ENCODE measurements around the gene NRCAM.

Gene NRCAM

GRCh38 chr7:108170251-108170650 is 286.0 kb downstream of the NRCAM start:
- DNase-seq (ENCODE audit: low spot score) = no peak
- TF ChIP-seq CTCF (IDR thresholded peaks at IDR 0.05; ENCODE audit: borderline replicate concordance, control extremely low read depth, extremely low read depth, insufficient read depth, missing control alignments) = no peak
- in situ Hi-C loops (cut with MboI; ENCODE audit: low sequenced_read_pairs, unreplicated experiment) = no loop called here

DNA sequence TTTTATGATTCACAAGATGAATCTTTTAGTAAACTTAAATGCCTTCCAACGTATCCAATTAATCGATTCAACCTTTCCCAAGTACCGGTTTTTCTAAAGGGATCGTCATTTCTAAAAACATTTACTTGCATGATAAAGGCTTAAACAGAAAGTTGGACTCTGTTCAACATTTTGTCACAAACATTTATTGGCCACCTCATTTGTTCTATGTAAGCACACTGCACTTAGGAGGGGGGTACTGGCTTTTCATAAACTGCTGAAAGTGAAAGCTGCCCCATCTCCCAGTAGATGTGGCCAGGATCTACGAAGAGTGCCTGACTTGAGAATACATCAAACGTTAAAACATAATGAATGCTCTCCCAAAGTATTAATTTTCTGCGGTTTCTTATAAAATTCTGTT is 288.8 kb downstream of the NRCAM start:
- in situ Hi-C loops (cut with MboI; ENCODE audit: low sequenced_read_pairs, unreplicated experiment) = no loop called here
- DNase-seq (ENCODE audit: low spot score) = no peak
- TF ChIP-seq CTCF (IDR thresholded peaks at IDR 0.05; ENCODE audit: borderline replicate concordance, control extremely low read depth, extremely low read depth, insufficient read depth, missing control alignments) = no peak

DNA sequence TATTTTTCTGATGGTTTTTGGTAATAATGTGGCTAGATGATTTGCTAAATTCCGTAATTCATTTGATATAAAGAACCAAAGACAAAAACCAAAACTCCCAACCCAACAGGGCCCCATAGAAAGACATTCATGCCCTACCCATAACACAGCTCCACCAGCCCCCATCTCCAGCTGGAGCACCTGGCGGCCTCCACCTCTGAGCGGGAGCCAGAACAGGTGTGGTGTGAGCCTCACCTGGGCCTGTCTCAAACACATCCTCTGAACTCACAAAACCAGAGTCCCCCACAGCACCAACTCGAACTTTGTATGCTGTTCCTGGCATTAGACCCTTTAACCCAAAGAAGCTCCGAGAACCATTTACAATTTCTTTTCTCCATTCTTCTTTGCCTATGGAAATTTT is 289.5 kb downstream of the NRCAM start:
- DNase-seq (ENCODE audit: low spot score) = no peak
- no peak for TF ChIP-seq CTCF (IDR thresholded peaks at IDR 0.05; ENCODE audit: borderline replicate concordance, control extremely low read depth, extremely low read depth, insufficient read depth, missing control alignments)
- in situ Hi-C loops (cut with MboI; ENCODE audit: low sequenced_read_pairs, unreplicated experiment) = no loop called here

GRCh38 chr7:108165723-108166122 is 290.5 kb downstream of the NRCAM start:
- in situ Hi-C loops (cut with MboI; ENCODE audit: low sequenced_read_pairs, unreplicated experiment) = no loop called here
- no peak for TF ChIP-seq CTCF (IDR thresholded peaks at IDR 0.05; ENCODE audit: borderline replicate concordance, control extremely low read depth, extremely low read depth, insufficient read depth, missing control alignments)
- no peak for DNase-seq (ENCODE audit: low spot score)

GRCh38 chr7:108164946-108165345 is 291.3 kb downstream of the NRCAM start:
- no peak for DNase-seq (ENCODE audit: low spot score)
- no peak for TF ChIP-seq CTCF (IDR thresholded peaks at IDR 0.05; ENCODE audit: borderline replicate concordance, control extremely low read depth, extremely low read depth, insufficient read depth, missing control alignments)
- in situ Hi-C loops (cut with MboI; ENCODE audit: low sequenced_read_pairs, unreplicated experiment) = no loop called here

GRCh38 chr7:108164342-108164741 is 291.9 kb downstream of the NRCAM start:
- in situ Hi-C loops (cut with MboI; ENCODE audit: low sequenced_read_pairs, unreplicated experiment) = no loop called here
- no peak for DNase-seq (ENCODE audit: low spot score)
- no peak for TF ChIP-seq CTCF (IDR thresholded peaks at IDR 0.05; ENCODE audit: borderline replicate concordance, control extremely low read depth, extremely low read depth, insufficient read depth, missing control alignments)

- in situ Hi-C loops (cut with MboI; ENCODE audit: low sequenced_read_pairs, unreplicated experiment) = no loop called here
- TF ChIP-seq CTCF (IDR thresholded peaks at IDR 0.05; ENCODE audit: borderline replicate concordance, control extremely low read depth, extremely low read depth, insufficient read depth, missing control alignments) = no peak
- no peak for DNase-seq (ENCODE audit: low spot score)
Observed at GRCh38 chr7:108158776-108159175, 297.5 kb downstream of the NRCAM start.

Measured in GM13976 (cell line).